HT1080 (cell line): ENCODE data around the gene STC2. TPM values are rescaled to one million over a fixed set of nuclear protein-coding genes. Genes with fewer than 3 reads are reported as not detected.

Experiments
- DNase-seq: peaks from one replicate; pipeline ENCODE4 v3.0.0-alpha.2; 2015; ENCODE audit warnings: low read depth
- total RNA-seq: library from RNA; depleted of rRNA; stranded (reverse); fragments of >200 nt; shearing (Covaris generic); gene quantifications from 2 replicates; pipeline ENCODE4 v1.2.3, GENCODE V29; 2014

The STC2 gene
- total RNA-seq, 1 experiment from 2014 or later: 48.6 TPM

- no peak for DNase-seq
These were observed 1.5 kb upstream of the STC2 start for GRCh38 chr5:173329491-173330337.

GRCh38 chr5:173328844-173329490, 753 bp upstream of the STC2 start:
- peak; percentile 61 for DNase-seq

- DNase-seq: peak; percentile 49
These were observed 898 bp downstream of the STC2 start for GRCh38 chr5:173327084-173327947.

GRCh38 chr5:173326501-173326960, 1.7 kb downstream of the STC2 start:
- DNase-seq: peak; percentile 86

- DNase-seq: no peak
These were observed 3.0 kb downstream of the STC2 start for GRCh38 chr5:173325091-173325698.

- DNase-seq: no peak
These were observed 3.9 kb downstream of the STC2 start for GRCh38 chr5:173324115-173325001.

GRCh38 chr5:173323799-173324114, 4.5 kb downstream of the STC2 start:
- DNase-seq: no peak

- no peak for DNase-seq
These were observed 5.0 kb downstream of the STC2 start for GRCh38 chr5:173323106-173323798.

- DNase-seq: no peak
These were observed 6.3 kb downstream of the STC2 start for GRCh38 chr5:173321886-173322285.

GRCh38 chr5:173320259-173320658, 8.0 kb downstream of the STC2 start:
- DNase-seq: no peak

GRCh38 chr5:173319646-173320045, 8.6 kb downstream of the STC2 start:
- no peak for DNase-seq

GRCh38 chr5:173318881-173319620, 9.2 kb downstream of the STC2 start:
- DNase-seq: no peak

- DNase-seq: no peak
These were observed 9.9 kb downstream of the STC2 start for GRCh38 chr5:173318330-173318729.

- no peak for DNase-seq
These were observed 10.4 kb downstream of the STC2 start for GRCh38 chr5:173317852-173318251.

- no peak for DNase-seq
These were observed 11.0 kb downstream of the STC2 start for GRCh38 chr5:173317091-173317730.

GRCh38 chr5:173316339-173317020, 11.7 kb downstream of the STC2 start:
- no peak for DNase-seq

- no peak for DNase-seq
These were observed 12.5 kb downstream of the STC2 start for GRCh38 chr5:173315495-173316338.
